ENCODE results near the gene RDM1. TPM values are rescaled to one million over a fixed set of nuclear protein-coding genes. Genes with fewer than 3 reads are reported as not detected.

RDM1 gene
- total RNA-seq, 1 experiment from 2014 or later, result 5.5 TPM

DNA sequence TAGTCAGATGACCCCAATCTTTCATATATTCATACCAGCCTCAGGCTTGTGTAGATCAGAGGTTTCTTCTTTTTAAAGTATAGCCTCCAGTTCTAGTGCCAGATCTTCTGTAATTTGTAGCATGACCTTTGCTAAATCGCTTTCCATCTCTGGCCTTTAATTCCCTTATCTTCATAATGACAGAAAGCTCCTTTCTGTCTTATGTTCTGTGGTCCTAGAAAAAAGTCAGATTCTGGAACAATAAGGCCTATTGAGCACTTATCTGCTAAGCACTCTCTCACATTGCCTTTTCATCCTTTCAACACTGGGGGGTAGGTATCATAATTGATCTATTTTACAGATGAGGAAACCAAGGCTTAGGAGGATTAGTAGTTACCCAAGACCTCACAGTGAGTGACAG, 41.5 kb upstream of the RDM1 start:
- no peaks in the 10 kb centered on the region for H3K27me3 ChIP-seq (ENCODE audit: control insufficient read depth, insufficient read depth, low read length)
- in situ Hi-C loops (cut with HindIII; ENCODE audit: low pct_unique_long_range_greater_than_20kb, low sequenced_read_pairs), result no loop called here
- intact Hi-C loops (cut with micrococcal nuclease; ENCODE audit: unreplicated experiment), result no loop called here
- CTCF ChIA-PET, result no interaction called here
- H3K4me1 ChIP-seq (ENCODE audit: control insufficient read depth, insufficient read depth, low read length), result peaks cover 5% of the 10 kb centered on the region; the same call in 1 of the 2 replicates
- TF ChIP-seq, protein P1, sequence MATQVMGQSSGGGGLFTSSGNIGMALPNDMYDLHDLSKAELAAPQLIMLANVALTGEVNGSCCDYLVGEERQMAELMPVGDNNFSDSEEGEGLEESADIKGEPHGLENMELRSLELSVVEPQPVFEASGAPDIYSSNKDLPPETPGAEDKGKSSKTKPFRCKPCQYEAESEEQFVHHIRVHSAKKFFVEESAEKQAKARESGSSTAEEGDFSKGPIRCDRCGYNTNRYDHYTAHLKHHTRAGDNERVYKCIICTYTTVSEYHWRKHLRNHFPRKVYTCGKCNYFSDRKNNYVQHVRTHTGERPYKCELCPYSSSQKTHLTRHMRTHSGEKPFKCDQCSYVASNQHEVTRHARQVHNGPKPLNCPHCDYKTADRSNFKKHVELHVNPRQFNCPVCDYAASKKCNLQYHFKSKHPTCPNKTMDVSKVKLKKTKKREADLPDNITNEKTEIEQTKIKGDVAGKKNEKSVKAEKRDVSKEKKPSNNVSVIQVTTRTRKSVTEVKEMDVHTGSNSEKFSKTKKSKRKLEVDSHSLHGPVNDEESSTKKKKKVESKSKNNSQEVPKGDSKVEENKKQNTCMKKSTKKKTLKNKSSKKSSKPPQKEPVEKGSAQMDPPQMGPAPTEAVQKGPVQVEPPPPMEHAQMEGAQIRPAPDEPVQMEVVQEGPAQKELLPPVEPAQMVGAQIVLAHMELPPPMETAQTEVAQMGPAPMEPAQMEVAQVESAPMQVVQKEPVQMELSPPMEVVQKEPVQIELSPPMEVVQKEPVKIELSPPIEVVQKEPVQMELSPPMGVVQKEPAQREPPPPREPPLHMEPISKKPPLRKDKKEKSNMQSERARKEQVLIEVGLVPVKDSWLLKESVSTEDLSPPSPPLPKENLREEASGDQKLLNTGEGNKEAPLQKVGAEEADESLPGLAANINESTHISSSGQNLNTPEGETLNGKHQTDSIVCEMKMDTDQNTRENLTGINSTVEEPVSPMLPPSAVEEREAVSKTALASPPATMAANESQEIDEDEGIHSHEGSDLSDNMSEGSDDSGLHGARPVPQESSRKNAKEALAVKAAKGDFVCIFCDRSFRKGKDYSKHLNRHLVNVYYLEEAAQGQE (IDR thresholded peaks at IDR 0.05; ENCODE audit: insufficient read depth in 1 of 2, low read depth in 2 of 2, low read length in 1 of 2), result no peak
- no peak for TF ChIP-seq POLR2AphosphoS5 (IDR thresholded peaks at IDR 0.05; ENCODE audit: low read depth, low read length)
- no peak for TF ChIP-seq SIN3A (IDR thresholded peaks at IDR 0.05; ENCODE audit: borderline replicate concordance, insufficient read depth, low read depth, low read length)
- TF ChIP-seq, protein P2, sequence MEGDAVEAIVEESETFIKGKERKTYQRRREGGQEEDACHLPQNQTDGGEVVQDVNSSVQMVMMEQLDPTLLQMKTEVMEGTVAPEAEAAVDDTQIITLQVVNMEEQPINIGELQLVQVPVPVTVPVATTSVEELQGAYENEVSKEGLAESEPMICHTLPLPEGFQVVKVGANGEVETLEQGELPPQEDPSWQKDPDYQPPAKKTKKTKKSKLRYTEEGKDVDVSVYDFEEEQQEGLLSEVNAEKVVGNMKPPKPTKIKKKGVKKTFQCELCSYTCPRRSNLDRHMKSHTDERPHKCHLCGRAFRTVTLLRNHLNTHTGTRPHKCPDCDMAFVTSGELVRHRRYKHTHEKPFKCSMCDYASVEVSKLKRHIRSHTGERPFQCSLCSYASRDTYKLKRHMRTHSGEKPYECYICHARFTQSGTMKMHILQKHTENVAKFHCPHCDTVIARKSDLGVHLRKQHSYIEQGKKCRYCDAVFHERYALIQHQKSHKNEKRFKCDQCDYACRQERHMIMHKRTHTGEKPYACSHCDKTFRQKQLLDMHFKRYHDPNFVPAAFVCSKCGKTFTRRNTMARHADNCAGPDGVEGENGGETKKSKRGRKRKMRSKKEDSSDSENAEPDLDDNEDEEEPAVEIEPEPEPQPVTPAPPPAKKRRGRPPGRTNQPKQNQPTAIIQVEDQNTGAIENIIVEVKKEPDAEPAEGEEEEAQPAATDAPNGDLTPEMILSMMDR (IDR thresholded peaks at IDR 0.05), result no peak
- no peak for TF ChIP-seq TCF7L2 (IDR thresholded peaks at IDR 0.05; ENCODE audit: low read depth, low read length)
- H3K27ac ChIP-seq (ENCODE audit: low read length), result no peak overlapping the region
- BruUV-seq (replicated peaks), result no TSS peak
- no peak for DNase-seq (ENCODE audit: low read depth, low spot score)
- no peak for ATAC-seq
- no peak overlapping the region for H3K4me3 ChIP-seq (ENCODE audit: low read depth in 2 of 2, low read length in 2 of 2)
- H3K9me3 ChIP-seq (ENCODE audit: control insufficient read depth, insufficient read depth, low read depth, low read length), result no peaks in the 10 kb centered on the region
- POLR2A ChIA-PET, result no interaction called here
- no peaks in the 10 kb centered on the region for H3K36me3 ChIP-seq (ENCODE audit: control insufficient read depth, insufficient read depth, low read length)

DNA sequence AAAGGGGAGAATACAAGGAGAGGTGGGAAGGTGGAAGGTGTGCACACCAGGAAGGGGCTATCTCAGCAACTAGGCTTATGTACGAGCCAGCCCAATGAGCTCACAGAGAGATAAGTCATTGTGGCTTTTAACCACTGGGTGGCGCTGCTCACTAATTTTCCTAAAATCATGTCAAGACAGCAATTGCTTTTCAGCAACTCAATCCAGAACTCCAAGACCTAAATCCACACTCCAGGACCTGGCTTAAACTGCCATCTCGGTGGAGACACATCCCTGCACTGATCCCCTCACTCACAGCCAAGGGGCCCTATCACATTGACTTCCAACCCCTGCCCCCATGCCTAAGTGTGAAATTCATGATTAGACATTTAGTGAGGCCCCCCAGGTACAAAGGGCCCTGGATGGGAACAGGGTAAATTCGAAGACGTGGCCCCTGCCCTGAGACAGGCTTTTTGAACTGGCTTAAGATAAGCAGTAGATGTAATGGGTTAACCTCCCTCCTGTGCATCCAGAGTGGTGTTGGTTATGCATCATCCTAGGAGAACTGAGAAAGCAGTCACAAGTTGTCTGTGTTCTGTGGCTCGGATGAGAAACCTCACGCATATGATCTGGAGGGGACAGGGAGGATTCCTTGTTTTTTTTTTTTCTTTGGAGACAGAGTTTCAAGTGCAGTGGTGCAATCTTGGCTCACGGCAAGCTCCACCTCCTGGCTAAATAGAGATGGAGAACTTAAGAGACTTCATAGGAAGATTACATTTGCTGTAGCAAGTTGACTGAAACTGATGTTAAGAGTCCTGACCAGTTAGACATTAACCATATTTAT, 39.2 kb upstream of the RDM1 start:
- peaks cover 5% of the 10 kb centered on the region; the same call in 1 of the 2 replicates for H3K4me1 ChIP-seq (ENCODE audit: control insufficient read depth, insufficient read depth, low read length)
- H3K4me3 ChIP-seq (ENCODE audit: low read depth in 2 of 2, low read length in 2 of 2), result no peak overlapping the region
- no peak overlapping the region for H3K27ac ChIP-seq (ENCODE audit: low read length)
- H3K27me3 ChIP-seq (ENCODE audit: control insufficient read depth, insufficient read depth, low read length), result no peaks in the 10 kb centered on the region; the same call in 1 of the 2 replicates
- DNase-seq (ENCODE audit: low read depth, low spot score) (peak; percentile 67), ATAC-seq (peak; percentile 92)
- intact Hi-C loops (cut with micrococcal nuclease; ENCODE audit: unreplicated experiment), result loop anchor here (2.0 kb wide), 1 partner anchor 179 kb away; no protein-coding TSS in a partner anchor
- H3K36me3 ChIP-seq (ENCODE audit: control insufficient read depth, insufficient read depth, low read length), result no peaks in the 10 kb centered on the region
- no TSS peak for BruUV-seq (replicated peaks)
- in situ Hi-C loops (cut with HindIII; ENCODE audit: low pct_unique_long_range_greater_than_20kb, low sequenced_read_pairs), result no loop called here
- TF ChIP-seq, protein P2 (IDR thresholded peaks at IDR 0.05), result peak; percentile 88
- TF ChIP-seq POLR2AphosphoS5 (IDR thresholded peaks at IDR 0.05; ENCODE audit: low read depth, low read length), result no peak
- POLR2A ChIA-PET, result interaction anchor here (0.5 to 0.7 kb wide), 2 partner anchors 100 to 552 kb away, joined by 4 to 5 read pairs; no protein-coding TSS in a partner anchor
- H3K9me3 ChIP-seq (ENCODE audit: control insufficient read depth, insufficient read depth, low read depth, low read length), result no peaks in the 10 kb centered on the region
- CTCF ChIA-PET, result interaction anchor here (0.8 to 1.6 kb wide), 9 partner anchors 9 to 179 kb away, joined by 3 to 18 read pairs (median 6); partner anchors contain the start of gene CCL15
